ENCODE data around the gene TICAM2.

GRCh38 chr5:115559524-115559923, 42.8 kb downstream of the TICAM2 start:
- TF ChIP-seq CTCF (conservative IDR thresholded peaks at IDR 0.05; ENCODE audit: low read depth, low read length) (no peak), EZH2 (IDR thresholded peaks at IDR 0.05; ENCODE audit: low read length, unreplicated experiment) (no peak), EZH2phosphoT487 (IDR thresholded peaks at IDR 0.05; ENCODE audit: borderline replicate concordance, low read length) (no peak)

Data from PC-3 (cell line).